Loucy (cell line): Measurements from ENCODE around the gene DLGAP4.

Experiments
- EZH2phosphoT487 ChIP-seq: fragments of 200-600 bp; IDR thresholded peaks from 2 replicates; pipeline ENCODE4 v1.6.1; 2018; ENCODE audit warnings: antibody characterized with exemption, mild to moderate bottlenecking, moderate library complexity, borderline replicate concordance
- TF ChIP-seq, protein P1 (sequence below): fragments of 200-600 bp; sonication (generic); conservative IDR thresholded peaks from 2 replicates; pipeline ENCODE4 v1.5.1; 2014; ENCODE audit warnings: mild to moderate bottlenecking, antibody characterized with exemption, low read length

DNA sequence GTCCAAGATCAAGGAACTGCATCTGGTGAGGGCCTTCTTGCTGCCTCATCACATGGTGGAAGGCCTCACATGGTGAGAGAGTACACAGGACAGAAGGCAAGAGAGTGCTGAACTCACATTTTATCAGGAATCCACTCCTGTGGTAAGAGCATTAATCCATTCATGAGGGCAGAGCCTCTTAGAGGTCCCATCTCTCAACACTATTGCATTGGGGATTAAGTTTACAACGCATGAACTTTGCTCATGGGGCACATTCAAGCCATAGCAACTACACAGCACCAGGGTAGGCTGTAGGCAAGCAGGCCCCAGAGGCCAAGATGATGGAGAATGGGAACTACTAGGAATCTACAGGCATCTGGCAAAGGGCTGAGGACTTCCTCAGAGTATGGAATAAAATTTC, 257.2 kb downstream of the DLGAP4 start:
- TF ChIP-seq, protein P1, sequence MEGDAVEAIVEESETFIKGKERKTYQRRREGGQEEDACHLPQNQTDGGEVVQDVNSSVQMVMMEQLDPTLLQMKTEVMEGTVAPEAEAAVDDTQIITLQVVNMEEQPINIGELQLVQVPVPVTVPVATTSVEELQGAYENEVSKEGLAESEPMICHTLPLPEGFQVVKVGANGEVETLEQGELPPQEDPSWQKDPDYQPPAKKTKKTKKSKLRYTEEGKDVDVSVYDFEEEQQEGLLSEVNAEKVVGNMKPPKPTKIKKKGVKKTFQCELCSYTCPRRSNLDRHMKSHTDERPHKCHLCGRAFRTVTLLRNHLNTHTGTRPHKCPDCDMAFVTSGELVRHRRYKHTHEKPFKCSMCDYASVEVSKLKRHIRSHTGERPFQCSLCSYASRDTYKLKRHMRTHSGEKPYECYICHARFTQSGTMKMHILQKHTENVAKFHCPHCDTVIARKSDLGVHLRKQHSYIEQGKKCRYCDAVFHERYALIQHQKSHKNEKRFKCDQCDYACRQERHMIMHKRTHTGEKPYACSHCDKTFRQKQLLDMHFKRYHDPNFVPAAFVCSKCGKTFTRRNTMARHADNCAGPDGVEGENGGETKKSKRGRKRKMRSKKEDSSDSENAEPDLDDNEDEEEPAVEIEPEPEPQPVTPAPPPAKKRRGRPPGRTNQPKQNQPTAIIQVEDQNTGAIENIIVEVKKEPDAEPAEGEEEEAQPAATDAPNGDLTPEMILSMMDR, result no peak
- TF ChIP-seq EZH2phosphoT487, result no peak
